Neural cell (in vitro differentiated cells): ENCODE measurements around the gene LTBP1. TPM values are rescaled to one million over a fixed set of nuclear protein-coding genes. Genes with fewer than 3 reads are reported as not detected.

ENCODE experiments used
- H2AFZ ChIP-seq: fragments of 200-600, 300-800 bp; sonication (generic), shearing (Covaris generic); 2 replicates; pipeline ENCODE4 v1.6.0; 2014; ENCODE audit warnings: low read depth, mild to moderate bottlenecking, antibody characterized with exemption, low read length, moderate library complexity
- H3F3A ChIP-seq: fragments of 200-600 bp; shearing (Covaris generic); 2 replicates; pipeline ENCODE4 v1.6.1; 2016; ENCODE audit warnings: mild to moderate bottlenecking, moderate library complexity, mixed read lengths, antibody characterized with exemption, low read length; ENCODE audit not compliant: insufficient read depth, poor library complexity, severe bottlenecking
- H3K27ac ChIP-seq: fragments of 200-600, 300-800 bp; sonication (generic), shearing (Covaris generic); 2 replicates; pipeline ENCODE4 v1.5.1; 2014; ENCODE audit warnings: mild to moderate bottlenecking, low read length, moderate library complexity
- H3K27me3 ChIP-seq: fragments of 300-800, 200-600 bp; sonication (generic), shearing (Covaris generic); 2 replicates; pipeline ENCODE4 v1.6.0; 2014; ENCODE audit warnings: mild to moderate bottlenecking, low read depth, low read length, moderate library complexity; ENCODE audit not compliant: insufficient read depth
- H3K36me3 ChIP-seq: fragments of 300-800, 200-600 bp; sonication (generic), shearing (Covaris generic); 2 replicates; pipeline ENCODE4 v1.5.1; 2014; ENCODE audit warnings: mild to moderate bottlenecking, antibody characterized with exemption, low read length, moderate library complexity; ENCODE audit not compliant: insufficient read depth
- H3K4me2 ChIP-seq: fragments of 300-800, 200-600 bp; sonication (generic), shearing (Covaris generic); 2 replicates; pipeline ENCODE4 v1.6.0; 2014; ENCODE audit warnings: mild to moderate bottlenecking, low read length
- H3K4me3 ChIP-seq: fragments of 300-800, 200-600 bp; sonication (generic), shearing (Covaris generic); 2 replicates; pipeline ENCODE4 v1.5.1; 2014; ENCODE audit warnings: mild to moderate bottlenecking, low read length, moderate library complexity
- H3K79me2 ChIP-seq: fragments of 200-600 bp; shearing (Covaris generic); replicated peaks from 2 replicates; pipeline ENCODE4 v1.6.0; 2014; ENCODE audit warnings: mild to moderate bottlenecking, low read length, moderate library complexity; ENCODE audit not compliant: insufficient read depth
- H3K9ac ChIP-seq: fragments of 300-800, 200-600 bp; sonication (generic), shearing (Covaris generic); 2 replicates; pipeline ENCODE4 v1.6.1; 2016; ENCODE audit warnings: mild to moderate bottlenecking, low read length, mixed read lengths
- H3K9me2 ChIP-seq: fragments of 200-600 bp; shearing (Covaris generic); 2 replicates; pipeline ENCODE4 v1.6.1; 2016; ENCODE audit warnings: mild to moderate bottlenecking, low read length, mixed read lengths; ENCODE audit not compliant: insufficient read depth
- H3K9me3 ChIP-seq: fragments of 200-600, 300-800 bp; sonication (generic), shearing (Covaris generic); 2 replicates; pipeline ENCODE4 v1.6.1; 2016; ENCODE audit warnings: mild to moderate bottlenecking, mixed run types, low read length, moderate library complexity, mixed read lengths
- H4K20me1 ChIP-seq: fragments of 200-600 bp; shearing (Covaris generic); 2 replicates; pipeline ENCODE4 v1.6.1; 2016; ENCODE audit warnings: mild to moderate bottlenecking, mixed run types; ENCODE audit not compliant: insufficient read depth
- EP300 ChIP-seq: fragments of 450-650 bp; conservative IDR thresholded peaks from 2 replicates; pipeline ENCODE4 v1.6.1; 2014; ENCODE audit warnings: antibody characterized with exemption, mild to moderate bottlenecking, moderate library complexity; ENCODE audit not compliant: poor library complexity, severe bottlenecking
- EZH2 ChIP-seq: fragments of 200-600, 300-800 bp; shearing (Covaris generic), sonication (generic); IDR thresholded peaks from 2 replicates; pipeline ENCODE4 v1.6.1; 2014; ENCODE audit warnings: antibody characterized with exemption, low read length, borderline replicate concordance, mild to moderate bottlenecking; ENCODE audit not compliant: insufficient read depth, poor library complexity, severe bottlenecking
- MXI1 ChIP-seq: fragments of 450-650 bp; conservative IDR thresholded peaks from 2 replicates; pipeline ENCODE4 v1.6.1; 2014; ENCODE audit warnings: antibody characterized with exemption, mild to moderate bottlenecking; ENCODE audit not compliant: poor library complexity, severe bottlenecking
- POLR2AphosphoS5 ChIP-seq: IDR thresholded peaks from 2 replicates; pipeline ENCODE4 v1.6.1; 2012
- RAD21 ChIP-seq: fragments of 450-650 bp; conservative IDR thresholded peaks from 2 replicates; pipeline ENCODE4 v1.6.1; 2014; ENCODE audit warnings: antibody characterized with exemption, mild to moderate bottlenecking, moderate library complexity
- SMC3 ChIP-seq: fragments of 450-650 bp; conservative IDR thresholded peaks from 2 replicates; pipeline ENCODE4 v1.6.1; 2014; ENCODE audit warnings: antibody characterized with exemption, mild to moderate bottlenecking, moderate library complexity; ENCODE audit not compliant: poor library complexity
- TAF1 ChIP-seq: IDR thresholded peaks from 2 replicates; pipeline ENCODE4 v1.6.1; 2012; ENCODE audit warnings: low read depth
- polyA plus RNA-seq: library from polyadenylated mRNA; depleted of rRNA; stranded (reverse); fragments of >200 nt; gene quantifications from 2 replicates; pipeline ENCODE4 v1.2.3, GENCODE V29; 2014
- TF ChIP-seq, protein P1 (sequence below): fragments of 450-650 bp; IDR thresholded peaks from 2 replicates; pipeline ENCODE4 v1.5.1; 2014; ENCODE audit warnings: antibody characterized with exemption, mild to moderate bottlenecking, moderate library complexity; ENCODE audit not compliant: poor library complexity, severe bottlenecking
- TF ChIP-seq, protein P2 (sequence below): IDR thresholded peaks from 2 replicates; pipeline ENCODE4 v1.6.1; 2012; ENCODE audit warnings: borderline replicate concordance

Gene LTBP1
- polyA plus RNA-seq, 1 donor from 2014 or later: 1.8 TPM

DNA sequence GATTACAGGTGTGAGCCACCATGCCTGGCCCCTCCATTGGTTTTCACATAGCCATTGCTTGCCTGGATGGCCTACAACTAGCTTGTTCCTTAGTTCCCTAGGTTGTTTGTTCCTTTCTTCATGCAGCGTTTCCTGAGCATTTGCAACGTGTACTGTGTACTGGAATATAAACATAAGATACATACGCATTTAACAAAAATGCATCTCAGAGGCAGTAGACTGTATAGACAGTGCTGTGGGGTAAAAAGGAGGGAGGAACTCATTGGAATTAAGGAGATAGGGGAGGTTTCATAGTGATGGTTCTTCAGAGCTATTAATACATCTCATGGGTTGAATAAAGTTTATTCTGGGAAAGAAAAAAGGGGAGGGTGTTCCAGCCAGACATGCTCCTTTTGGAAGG lies 269.2 kb downstream of the LTBP1 start:
- H3K9ac ChIP-seq: no peak overlapping the region
- no peak overlapping the region for H2AFZ ChIP-seq
- no peaks in the 10 kb centered on the region for H3K36me3 ChIP-seq
- peaks cover 5% of the 10 kb centered on the region for H3F3A ChIP-seq
- H3K9me3 ChIP-seq: no peaks in the 10 kb centered on the region
- H3K27ac ChIP-seq: peak overlapping the region; percentile 71
- H3K4me3 ChIP-seq: no peak overlapping the region
- no peaks in the 10 kb centered on the region for H3K9me2 ChIP-seq
- no peaks in the 10 kb centered on the region for H4K20me1 ChIP-seq
- H3K79me2 ChIP-seq: no peaks in the 10 kb centered on the region
- H3K4me2 ChIP-seq: no peak overlapping the region
- TF ChIP-seq RAD21 (no peak), TAF1 (no peak), EZH2 (no peak), POLR2AphosphoS5 (no peak), SMC3 (no peak), EP300 (no peak), MXI1 (no peak)
- TF ChIP-seq, protein P1, sequence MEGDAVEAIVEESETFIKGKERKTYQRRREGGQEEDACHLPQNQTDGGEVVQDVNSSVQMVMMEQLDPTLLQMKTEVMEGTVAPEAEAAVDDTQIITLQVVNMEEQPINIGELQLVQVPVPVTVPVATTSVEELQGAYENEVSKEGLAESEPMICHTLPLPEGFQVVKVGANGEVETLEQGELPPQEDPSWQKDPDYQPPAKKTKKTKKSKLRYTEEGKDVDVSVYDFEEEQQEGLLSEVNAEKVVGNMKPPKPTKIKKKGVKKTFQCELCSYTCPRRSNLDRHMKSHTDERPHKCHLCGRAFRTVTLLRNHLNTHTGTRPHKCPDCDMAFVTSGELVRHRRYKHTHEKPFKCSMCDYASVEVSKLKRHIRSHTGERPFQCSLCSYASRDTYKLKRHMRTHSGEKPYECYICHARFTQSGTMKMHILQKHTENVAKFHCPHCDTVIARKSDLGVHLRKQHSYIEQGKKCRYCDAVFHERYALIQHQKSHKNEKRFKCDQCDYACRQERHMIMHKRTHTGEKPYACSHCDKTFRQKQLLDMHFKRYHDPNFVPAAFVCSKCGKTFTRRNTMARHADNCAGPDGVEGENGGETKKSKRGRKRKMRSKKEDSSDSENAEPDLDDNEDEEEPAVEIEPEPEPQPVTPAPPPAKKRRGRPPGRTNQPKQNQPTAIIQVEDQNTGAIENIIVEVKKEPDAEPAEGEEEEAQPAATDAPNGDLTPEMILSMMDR: no peak
- TF ChIP-seq, protein P2, sequence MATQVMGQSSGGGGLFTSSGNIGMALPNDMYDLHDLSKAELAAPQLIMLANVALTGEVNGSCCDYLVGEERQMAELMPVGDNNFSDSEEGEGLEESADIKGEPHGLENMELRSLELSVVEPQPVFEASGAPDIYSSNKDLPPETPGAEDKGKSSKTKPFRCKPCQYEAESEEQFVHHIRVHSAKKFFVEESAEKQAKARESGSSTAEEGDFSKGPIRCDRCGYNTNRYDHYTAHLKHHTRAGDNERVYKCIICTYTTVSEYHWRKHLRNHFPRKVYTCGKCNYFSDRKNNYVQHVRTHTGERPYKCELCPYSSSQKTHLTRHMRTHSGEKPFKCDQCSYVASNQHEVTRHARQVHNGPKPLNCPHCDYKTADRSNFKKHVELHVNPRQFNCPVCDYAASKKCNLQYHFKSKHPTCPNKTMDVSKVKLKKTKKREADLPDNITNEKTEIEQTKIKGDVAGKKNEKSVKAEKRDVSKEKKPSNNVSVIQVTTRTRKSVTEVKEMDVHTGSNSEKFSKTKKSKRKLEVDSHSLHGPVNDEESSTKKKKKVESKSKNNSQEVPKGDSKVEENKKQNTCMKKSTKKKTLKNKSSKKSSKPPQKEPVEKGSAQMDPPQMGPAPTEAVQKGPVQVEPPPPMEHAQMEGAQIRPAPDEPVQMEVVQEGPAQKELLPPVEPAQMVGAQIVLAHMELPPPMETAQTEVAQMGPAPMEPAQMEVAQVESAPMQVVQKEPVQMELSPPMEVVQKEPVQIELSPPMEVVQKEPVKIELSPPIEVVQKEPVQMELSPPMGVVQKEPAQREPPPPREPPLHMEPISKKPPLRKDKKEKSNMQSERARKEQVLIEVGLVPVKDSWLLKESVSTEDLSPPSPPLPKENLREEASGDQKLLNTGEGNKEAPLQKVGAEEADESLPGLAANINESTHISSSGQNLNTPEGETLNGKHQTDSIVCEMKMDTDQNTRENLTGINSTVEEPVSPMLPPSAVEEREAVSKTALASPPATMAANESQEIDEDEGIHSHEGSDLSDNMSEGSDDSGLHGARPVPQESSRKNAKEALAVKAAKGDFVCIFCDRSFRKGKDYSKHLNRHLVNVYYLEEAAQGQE: no peak
- no peaks in the 10 kb centered on the region for H3K27me3 ChIP-seq

DNA sequence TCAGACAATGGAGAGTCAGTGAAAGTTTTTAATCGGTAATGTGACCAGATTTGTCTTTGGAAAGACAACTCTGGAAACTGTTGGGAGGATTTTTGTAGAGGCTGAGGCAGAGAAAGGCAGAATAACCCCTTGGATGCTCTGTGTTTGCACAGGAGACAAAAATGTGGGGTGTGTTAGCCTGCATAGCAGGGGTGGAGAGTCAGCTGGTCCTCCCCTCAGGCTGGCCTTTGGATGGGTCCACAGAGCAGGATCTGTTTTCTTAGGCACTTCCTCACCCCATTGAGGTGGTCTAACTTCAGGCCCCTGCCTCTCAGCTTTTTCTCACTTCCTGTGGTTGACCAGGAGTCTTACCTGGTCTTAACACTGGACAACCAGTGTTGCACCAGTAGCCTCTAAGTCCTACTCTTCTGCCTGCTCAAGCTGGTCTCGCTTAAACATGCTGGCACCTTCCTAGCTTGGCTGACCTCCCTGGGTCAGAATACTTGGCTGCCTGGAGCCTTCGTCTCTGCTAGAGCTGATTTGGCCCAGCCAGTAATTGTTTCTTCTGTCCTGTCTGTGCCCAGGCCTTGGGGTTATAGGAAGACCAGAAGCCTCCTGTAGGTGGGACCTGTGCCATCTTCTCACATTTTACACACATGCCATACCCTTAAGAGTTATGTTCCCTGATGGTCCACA lies 269.9 kb downstream of the LTBP1 start:
- Histone ChIP-seq H3K36me3 (no peaks in the 10 kb centered on the region), H3K27ac (peak overlapping the region; percentile 71), H3K4me3 (no peak overlapping the region), H3K9me3 (no peaks in the 10 kb centered on the region), H3K79me2 (no peaks in the 10 kb centered on the region), H4K20me1 (no peaks in the 10 kb centered on the region), H3K27me3 (no peaks in the 10 kb centered on the region), H3K9me2 (no peaks in the 10 kb centered on the region), H3K9ac (no peak overlapping the region), H3K4me2 (no peak overlapping the region), H2AFZ (no peak overlapping the region), H3F3A (peaks cover 5% of the 10 kb centered on the region)
- no peak for TF ChIP-seq MXI1
- no peak for TF ChIP-seq EP300
- no peak for TF ChIP-seq EZH2
- TF ChIP-seq, protein P2: no peak
- no peak for TF ChIP-seq RAD21
- no peak for TF ChIP-seq TAF1
- no peak for TF ChIP-seq POLR2AphosphoS5
- TF ChIP-seq, protein P1: no peak
- TF ChIP-seq SMC3: no peak
